Measurements from ENCODE around the gene VSTM5.

Gene VSTM5

DNA sequence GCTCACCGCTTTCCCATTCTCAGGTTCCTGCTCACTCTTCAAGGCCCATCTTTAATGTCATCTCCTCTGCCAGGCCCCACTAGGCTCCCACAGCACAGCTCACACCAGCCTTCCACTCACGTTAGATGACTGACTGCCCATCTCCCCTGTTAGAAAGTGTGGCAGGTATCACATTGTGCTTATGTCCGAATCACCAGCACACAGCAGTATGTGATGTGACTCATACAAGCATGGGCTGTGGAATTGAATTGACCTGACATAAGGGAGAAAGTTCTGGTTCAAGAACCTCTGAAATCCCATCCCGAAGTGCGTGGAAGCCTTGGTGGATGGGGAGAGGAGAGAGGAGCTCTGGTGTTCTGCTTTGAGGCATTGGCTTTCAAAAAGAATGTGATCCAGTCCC lies 6.5 kb downstream of the VSTM5 start:
- H3K4me3 ChIP-seq (ENCODE audit: low read depth in 1 of 2, low read length in 2 of 2): no peak overlapping the region
- peaks cover 11 to 17% of the 10 kb centered on the region in 2 donors for H3K4me1 ChIP-seq (ENCODE audit: control insufficient read depth in 1 of 2, insufficient read depth in 2 of 2, low read length in 2 of 2)
- H3K9ac ChIP-seq (ENCODE audit: low read depth in 1 of 2, low read length in 2 of 2): no peak overlapping the region
- no peaks in the 10 kb centered on the region for H3K27me3 ChIP-seq (ENCODE audit: control insufficient read depth in 1 of 2, insufficient read depth in 2 of 2, low read length in 2 of 2)
- H3K27ac ChIP-seq (ENCODE audit: low read depth, low read length): no peak overlapping the region
- no peaks in the 10 kb centered on the region for H3K9me3 ChIP-seq (ENCODE audit: control insufficient read depth in 1 of 2, low read length in 2 of 2)
- no peaks in the 10 kb centered on the region for H3K36me3 ChIP-seq (ENCODE audit: control insufficient read depth in 1 of 2, insufficient read depth in 2 of 2, low read length in 2 of 2)

DNA sequence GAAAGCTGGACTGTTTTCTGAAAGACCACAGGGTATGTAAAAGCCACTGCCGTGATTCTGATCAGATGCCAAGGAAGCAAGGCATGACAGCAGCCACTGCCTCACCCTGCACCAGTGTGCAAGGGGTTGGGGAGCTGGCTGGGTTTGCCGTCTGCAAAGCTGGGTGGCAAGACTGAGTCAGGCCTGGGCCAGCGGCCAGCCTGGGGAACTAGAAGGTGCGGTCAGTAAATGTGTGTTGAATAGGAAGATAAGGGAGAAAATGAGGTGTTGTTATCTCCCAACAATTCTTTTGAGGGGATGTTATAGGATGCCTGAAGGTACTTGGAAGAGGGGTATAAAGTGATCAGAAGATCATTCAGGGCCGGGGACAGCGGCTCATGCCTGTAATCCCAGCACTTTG lies 8.0 kb downstream of the VSTM5 start:
- Histone ChIP-seq H3K4me3 (ENCODE audit: low read depth in 1 of 2, low read length in 2 of 2) (no peak overlapping the region), H3K9ac (ENCODE audit: low read depth in 1 of 2, low read length in 2 of 2) (no peak overlapping the region), H3K9me3 (ENCODE audit: control insufficient read depth in 1 of 2, low read length in 2 of 2) (no peaks in the 10 kb centered on the region), H3K27me3 (ENCODE audit: control insufficient read depth in 1 of 2, insufficient read depth in 2 of 2, low read length in 2 of 2) (no peaks in the 10 kb centered on the region), H3K4me1 (ENCODE audit: control insufficient read depth in 1 of 2, insufficient read depth in 2 of 2, low read length in 2 of 2) (peaks cover 10 to 17% of the 10 kb centered on the region in 2 donors), H3K36me3 (ENCODE audit: control insufficient read depth in 1 of 2, insufficient read depth in 2 of 2, low read length in 2 of 2) (no peaks in the 10 kb centered on the region), H3K27ac (ENCODE audit: low read depth, low read length) (no peak overlapping the region)

DNA sequence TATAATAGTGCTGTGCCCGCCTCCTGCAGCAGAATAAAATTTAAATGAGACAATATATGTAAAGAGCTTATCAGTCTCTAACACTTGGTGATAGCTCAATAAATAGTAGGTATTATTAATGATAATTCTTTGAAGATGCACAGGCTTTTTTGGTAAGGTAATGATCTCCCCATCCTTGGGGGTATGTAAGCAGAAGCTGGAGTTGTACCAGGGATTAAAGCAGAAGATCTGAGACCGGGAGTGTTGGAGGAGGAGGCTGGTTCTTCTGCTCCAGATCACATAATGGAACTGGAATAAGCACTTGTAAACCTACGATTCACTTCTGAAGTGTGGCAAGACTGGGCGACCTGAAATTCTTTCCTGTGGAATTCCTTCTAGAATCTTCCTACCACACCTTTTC lies 8.4 kb downstream of the VSTM5 start:
- no peak overlapping the region for H3K9ac ChIP-seq (ENCODE audit: low read depth in 1 of 2, low read length in 2 of 2)
- H3K27me3 ChIP-seq (ENCODE audit: control insufficient read depth in 1 of 2, insufficient read depth in 2 of 2, low read length in 2 of 2): no peaks in the 10 kb centered on the region
- peaks cover 10 to 17% of the 10 kb centered on the region in 2 donors for H3K4me1 ChIP-seq (ENCODE audit: control insufficient read depth in 1 of 2, insufficient read depth in 2 of 2, low read length in 2 of 2)
- H3K27ac ChIP-seq (ENCODE audit: low read depth, low read length): no peak overlapping the region
- H3K36me3 ChIP-seq (ENCODE audit: control insufficient read depth in 1 of 2, insufficient read depth in 2 of 2, low read length in 2 of 2): no peaks in the 10 kb centered on the region
- H3K9me3 ChIP-seq (ENCODE audit: control insufficient read depth in 1 of 2, low read length in 2 of 2): no peaks in the 10 kb centered on the region
- no peak overlapping the region for H3K4me3 ChIP-seq (ENCODE audit: low read depth in 1 of 2, low read length in 2 of 2)

DNA sequence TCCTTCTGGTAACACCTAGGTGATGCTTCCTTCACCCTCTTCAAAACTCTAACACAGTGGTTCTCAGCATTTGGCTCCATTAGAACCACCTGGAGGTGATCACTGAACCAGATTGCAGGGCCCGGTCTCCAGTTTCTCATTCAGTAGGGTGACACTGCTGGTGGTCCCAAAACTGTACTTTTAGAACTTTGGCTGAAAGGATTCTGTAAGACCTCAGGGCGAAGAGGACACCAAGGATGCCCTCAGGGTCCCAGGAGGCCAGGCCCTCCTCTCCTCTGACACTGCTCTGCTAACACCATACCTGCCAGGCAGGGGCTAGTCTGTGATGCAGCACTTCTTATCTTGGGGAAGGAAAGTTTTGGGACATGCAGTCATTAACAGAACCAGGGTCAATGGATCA lies 9.0 kb downstream of the VSTM5 start:
- Histone ChIP-seq H3K27me3 (ENCODE audit: control insufficient read depth in 1 of 2, insufficient read depth in 2 of 2, low read length in 2 of 2) (no peaks in the 10 kb centered on the region), H3K9ac (ENCODE audit: low read depth in 1 of 2, low read length in 2 of 2) (no peak overlapping the region), H3K4me1 (ENCODE audit: control insufficient read depth in 1 of 2, insufficient read depth in 2 of 2, low read length in 2 of 2) (peaks cover 10 to 17% of the 10 kb centered on the region in 2 donors), H3K36me3 (ENCODE audit: control insufficient read depth in 1 of 2, insufficient read depth in 2 of 2, low read length in 2 of 2) (no peaks in the 10 kb centered on the region), H3K9me3 (ENCODE audit: control insufficient read depth in 1 of 2, low read length in 2 of 2) (no peaks in the 10 kb centered on the region), H3K4me3 (ENCODE audit: low read depth in 1 of 2, low read length in 2 of 2) (no peak overlapping the region), H3K27ac (ENCODE audit: low read depth, low read length) (no peak overlapping the region)

DNA sequence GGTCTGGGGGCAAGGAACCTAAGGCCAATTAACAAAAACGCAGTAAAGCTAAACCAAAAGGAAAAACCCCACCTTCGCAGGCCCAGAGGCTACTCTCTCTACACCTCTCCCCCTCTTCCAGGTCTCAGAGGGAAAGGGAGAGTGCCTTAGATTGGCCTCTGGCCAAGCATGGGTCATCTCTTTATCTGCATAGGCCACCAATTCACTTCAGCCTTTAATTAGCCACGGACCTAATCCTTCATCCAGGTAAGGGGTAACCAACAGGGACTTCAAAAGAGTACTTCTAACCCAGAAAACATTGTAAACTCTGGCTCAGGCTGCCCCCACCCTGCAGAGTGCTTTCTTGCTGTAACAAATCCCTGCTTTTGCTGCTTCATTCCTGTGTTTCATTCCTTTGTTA lies 9.4 kb downstream of the VSTM5 start:
- Histone ChIP-seq H3K27me3 (ENCODE audit: control insufficient read depth in 1 of 2, insufficient read depth in 2 of 2, low read length in 2 of 2) (no peaks in the 10 kb centered on the region), H3K9me3 (ENCODE audit: control insufficient read depth in 1 of 2, low read length in 2 of 2) (no peaks in the 10 kb centered on the region), H3K4me3 (ENCODE audit: low read depth in 1 of 2, low read length in 2 of 2) (no peak overlapping the region), H3K9ac (ENCODE audit: low read depth in 1 of 2, low read length in 2 of 2) (no peak overlapping the region), H3K36me3 (ENCODE audit: control insufficient read depth in 1 of 2, insufficient read depth in 2 of 2, low read length in 2 of 2) (no peaks in the 10 kb centered on the region), H3K27ac (ENCODE audit: low read depth, low read length) (no peak overlapping the region), H3K4me1 (ENCODE audit: control insufficient read depth in 1 of 2, insufficient read depth in 2 of 2, low read length in 2 of 2) (peaks cover 10 to 17% of the 10 kb centered on the region in 2 donors)

DNA sequence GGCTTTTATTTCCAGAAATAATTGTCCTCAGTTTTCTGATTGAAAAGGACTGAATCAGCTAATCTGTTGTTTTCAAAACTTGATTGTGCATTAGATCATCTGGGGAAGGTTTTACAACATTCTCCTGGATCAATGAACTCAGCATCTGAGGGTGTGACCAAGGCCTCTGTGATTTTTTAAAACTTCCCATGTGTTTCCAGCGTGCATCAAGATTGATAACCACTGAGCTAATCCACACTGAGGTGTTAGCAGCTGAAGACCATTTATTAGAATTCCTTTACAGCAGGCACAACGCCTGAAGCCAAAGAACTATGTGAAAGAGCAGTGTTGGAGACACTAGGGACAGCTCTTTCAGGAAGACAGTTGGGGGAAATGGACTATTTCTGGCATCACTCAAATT lies 10.2 kb downstream of the VSTM5 start:
- H3K27me3 ChIP-seq (ENCODE audit: control insufficient read depth in 1 of 2, insufficient read depth in 2 of 2, low read length in 2 of 2): no peaks in the 10 kb centered on the region
- no peak overlapping the region for H3K9ac ChIP-seq (ENCODE audit: low read depth in 1 of 2, low read length in 2 of 2)
- H3K9me3 ChIP-seq (ENCODE audit: control insufficient read depth in 1 of 2, low read length in 2 of 2): no peaks in the 10 kb centered on the region
- no peak overlapping the region for H3K4me3 ChIP-seq (ENCODE audit: low read depth in 1 of 2, low read length in 2 of 2)
- peaks cover 10 to 17% of the 10 kb centered on the region in 2 donors for H3K4me1 ChIP-seq (ENCODE audit: control insufficient read depth in 1 of 2, insufficient read depth in 2 of 2, low read length in 2 of 2)
- no peaks in the 10 kb centered on the region for H3K36me3 ChIP-seq (ENCODE audit: control insufficient read depth in 1 of 2, insufficient read depth in 2 of 2, low read length in 2 of 2)
- H3K27ac ChIP-seq (ENCODE audit: low read depth, low read length): no peak overlapping the region

DNA sequence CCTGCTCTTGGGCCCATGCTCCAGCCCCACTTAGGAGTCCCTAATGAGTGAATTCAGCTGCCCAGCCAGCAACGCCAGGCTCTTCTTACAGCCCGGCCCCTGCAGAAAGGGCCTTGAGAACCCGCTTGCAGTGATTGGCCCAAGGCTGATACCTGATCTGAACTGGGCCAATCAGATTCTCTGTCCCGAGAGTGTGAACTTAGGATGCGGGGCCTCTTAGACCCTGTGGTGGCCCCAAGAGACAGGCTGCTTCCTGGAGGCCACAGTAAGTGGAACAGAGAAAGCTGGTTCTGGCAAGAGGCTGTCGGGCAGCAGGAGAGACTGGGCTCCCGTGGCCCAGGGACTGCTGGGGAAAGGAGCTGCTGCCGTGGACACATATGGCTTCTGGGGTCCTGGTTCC lies 11.5 kb downstream of the VSTM5 start:
- Histone ChIP-seq H3K4me3 (ENCODE audit: low read depth in 1 of 2, low read length in 2 of 2) (no peak overlapping the region), H3K4me1 (ENCODE audit: control insufficient read depth in 1 of 2, insufficient read depth in 2 of 2, low read length in 2 of 2) (peaks cover 10 to 17% of the 10 kb centered on the region in 2 donors), H3K27me3 (ENCODE audit: control insufficient read depth in 1 of 2, insufficient read depth in 2 of 2, low read length in 2 of 2) (no peaks in the 10 kb centered on the region), H3K27ac (ENCODE audit: low read depth, low read length) (no peak overlapping the region), H3K36me3 (ENCODE audit: control insufficient read depth in 1 of 2, insufficient read depth in 2 of 2, low read length in 2 of 2) (no peaks in the 10 kb centered on the region), H3K9me3 (ENCODE audit: control insufficient read depth in 1 of 2, low read length in 2 of 2) (no peaks in the 10 kb centered on the region), H3K9ac (ENCODE audit: low read depth in 1 of 2, low read length in 2 of 2) (no peak overlapping the region)

DNA sequence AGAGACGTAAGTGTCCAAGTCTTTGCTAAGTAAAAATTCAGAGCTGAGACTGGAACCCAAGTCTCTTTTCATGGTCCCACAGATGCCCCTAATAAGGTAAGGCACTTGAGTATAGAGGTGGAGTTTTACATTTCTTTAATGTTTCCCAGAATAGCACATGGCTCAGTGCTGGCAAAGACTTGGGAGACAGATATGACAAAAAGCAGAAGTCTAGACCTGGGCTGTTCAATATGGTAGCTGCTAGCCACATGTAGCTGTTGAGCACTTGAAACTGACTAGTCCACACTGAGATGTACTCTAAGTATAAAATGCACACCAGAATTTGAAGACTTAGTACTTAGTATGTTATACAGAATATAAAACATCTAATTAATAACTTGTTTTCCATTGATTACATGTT lies 17.6 kb downstream of the VSTM5 start:
- no peak overlapping the region for H3K4me3 ChIP-seq (ENCODE audit: low read depth in 1 of 2, low read length in 2 of 2)
- no peaks in the 10 kb centered on the region for H3K9me3 ChIP-seq (ENCODE audit: control insufficient read depth in 1 of 2, low read length in 2 of 2)
- no peak overlapping the region for H3K27ac ChIP-seq (ENCODE audit: low read depth, low read length)
- H3K4me1 ChIP-seq (ENCODE audit: control insufficient read depth in 1 of 2, insufficient read depth in 2 of 2, low read length in 2 of 2): peaks cover 0 to 2% of the 10 kb centered on the region in 2 donors
- no peaks in the 10 kb centered on the region for H3K36me3 ChIP-seq (ENCODE audit: control insufficient read depth in 1 of 2, insufficient read depth in 2 of 2, low read length in 2 of 2)
- no peak overlapping the region for H3K9ac ChIP-seq (ENCODE audit: low read depth in 1 of 2, low read length in 2 of 2)
- no peaks in the 10 kb centered on the region for H3K27me3 ChIP-seq (ENCODE audit: control insufficient read depth in 1 of 2, insufficient read depth in 2 of 2, low read length in 2 of 2)

DNA sequence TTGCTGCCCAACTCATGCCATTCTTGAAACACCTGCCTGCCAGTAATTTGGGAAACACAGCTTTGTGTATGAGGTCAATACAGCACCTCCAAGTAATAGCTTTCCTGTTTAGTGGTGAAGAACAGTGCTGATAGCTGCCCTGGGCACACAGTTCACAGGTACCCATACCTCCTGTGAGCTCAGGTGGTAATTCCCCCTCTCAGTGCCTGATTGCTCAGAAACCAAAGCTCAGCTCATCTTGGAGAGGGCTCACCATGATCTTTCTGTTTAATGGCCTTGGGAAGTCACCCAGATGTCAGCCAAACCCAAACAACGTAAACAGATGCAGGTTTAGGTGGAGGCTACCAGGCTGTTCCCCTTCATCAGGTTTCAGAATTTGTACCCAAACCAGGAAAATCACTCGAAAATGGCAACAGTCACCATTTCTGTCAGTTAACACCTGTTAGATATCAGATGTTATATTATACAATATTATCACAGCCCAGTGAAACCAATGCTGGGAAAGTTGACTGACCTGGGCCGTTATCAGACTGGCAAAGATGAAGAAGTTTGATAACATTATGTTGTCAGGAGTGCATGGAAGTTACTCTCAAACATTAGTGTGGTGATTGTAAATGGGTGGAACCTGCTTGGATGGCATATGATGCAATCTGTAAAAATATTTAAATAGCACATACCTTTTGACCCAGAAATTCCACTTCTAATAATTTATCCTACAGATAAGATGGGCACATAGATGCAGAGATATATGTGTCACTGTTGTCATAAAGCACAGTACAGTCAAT lies 18.9 kb downstream of the VSTM5 start:
- H3K36me3 ChIP-seq (ENCODE audit: control insufficient read depth in 1 of 2, insufficient read depth in 2 of 2, low read length in 2 of 2): no peaks in the 10 kb centered on the region
- H3K9me3 ChIP-seq (ENCODE audit: control insufficient read depth in 1 of 2, low read length in 2 of 2): no peaks in the 10 kb centered on the region
- H3K9ac ChIP-seq (ENCODE audit: low read depth in 1 of 2, low read length in 2 of 2): no peak overlapping the region
- H3K27me3 ChIP-seq (ENCODE audit: control insufficient read depth in 1 of 2, insufficient read depth in 2 of 2, low read length in 2 of 2): no peaks in the 10 kb centered on the region
- no peaks in the 10 kb centered on the region for H3K4me1 ChIP-seq (ENCODE audit: control insufficient read depth in 1 of 2, insufficient read depth in 2 of 2, low read length in 2 of 2)
- no peak overlapping the region for H3K27ac ChIP-seq (ENCODE audit: low read depth, low read length)
- no peak overlapping the region for H3K4me3 ChIP-seq (ENCODE audit: low read depth in 1 of 2, low read length in 2 of 2)

DNA sequence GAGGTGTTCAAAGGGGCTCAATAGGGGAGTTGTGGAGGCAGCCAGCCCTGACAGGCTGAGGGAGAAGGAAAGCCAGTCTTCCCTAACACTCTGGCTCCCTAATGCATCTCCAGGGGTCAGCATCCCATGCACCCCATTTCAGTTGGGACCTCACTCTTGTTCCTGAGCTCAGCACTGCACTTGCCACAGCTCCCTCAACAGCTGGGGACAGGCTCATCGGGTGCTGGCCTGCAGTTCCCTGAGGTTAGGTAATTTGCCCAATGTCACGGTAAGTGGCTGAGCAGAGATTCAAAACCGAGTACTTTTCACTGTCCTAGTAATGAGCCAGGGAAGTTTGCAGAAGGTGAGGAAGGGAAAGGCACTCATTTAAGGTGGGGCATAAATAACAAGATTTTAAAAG lies 20.8 kb downstream of the VSTM5 start:
- Histone ChIP-seq H3K36me3 (ENCODE audit: control insufficient read depth in 1 of 2, insufficient read depth in 2 of 2, low read length in 2 of 2) (no peaks in the 10 kb centered on the region), H3K27me3 (ENCODE audit: control insufficient read depth in 1 of 2, insufficient read depth in 2 of 2, low read length in 2 of 2) (no peaks in the 10 kb centered on the region), H3K4me3 (ENCODE audit: low read depth in 1 of 2, low read length in 2 of 2) (no peak overlapping the region), H3K9ac (ENCODE audit: low read depth in 1 of 2, low read length in 2 of 2) (no peak overlapping the region), H3K9me3 (ENCODE audit: control insufficient read depth in 1 of 2, low read length in 2 of 2) (no peaks in the 10 kb centered on the region), H3K27ac (ENCODE audit: low read depth, low read length) (no peak overlapping the region), H3K4me1 (ENCODE audit: control insufficient read depth in 1 of 2, insufficient read depth in 2 of 2, low read length in 2 of 2) (no peaks in the 10 kb centered on the region)
